Stimulated activated CD4-positive, alpha-beta T cell treated with anti-CD3 and anti-CD28 coated beads, Interleukin-1b, Interleukin-23, amount 100 ng/mL, for 4 hours (primary cell): ENCODE measurements around the gene APBA1.

Source experiments
- DNase-seq, 2 donors: peaks; one replicate each; pipeline ENCODE4 v3.0.0-alpha.2; 2020; ENCODE audit warnings: low read depth in 2 of 2

APBA1 gene

DNA sequence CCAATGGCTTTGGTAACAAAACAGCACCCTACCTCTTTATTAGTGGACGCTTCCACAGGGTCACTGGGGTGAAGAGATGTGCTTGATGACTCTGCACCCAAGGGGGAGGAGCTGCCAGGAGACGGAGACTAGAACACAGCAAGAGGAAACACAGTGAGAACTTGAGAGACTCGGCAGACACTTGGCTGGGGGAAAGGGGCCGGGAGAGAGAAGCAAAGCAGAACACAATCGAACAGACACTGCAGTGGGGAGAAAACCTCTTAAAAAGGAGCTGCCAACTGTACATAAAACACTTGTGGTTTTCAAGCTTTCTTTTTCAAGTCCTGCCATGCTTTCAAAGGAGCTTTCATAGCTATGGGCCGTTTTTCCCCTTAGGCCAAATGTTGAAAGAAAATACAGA lies 196.2 kb downstream of the APBA1 start:
- DNase-seq: no peak

DNA sequence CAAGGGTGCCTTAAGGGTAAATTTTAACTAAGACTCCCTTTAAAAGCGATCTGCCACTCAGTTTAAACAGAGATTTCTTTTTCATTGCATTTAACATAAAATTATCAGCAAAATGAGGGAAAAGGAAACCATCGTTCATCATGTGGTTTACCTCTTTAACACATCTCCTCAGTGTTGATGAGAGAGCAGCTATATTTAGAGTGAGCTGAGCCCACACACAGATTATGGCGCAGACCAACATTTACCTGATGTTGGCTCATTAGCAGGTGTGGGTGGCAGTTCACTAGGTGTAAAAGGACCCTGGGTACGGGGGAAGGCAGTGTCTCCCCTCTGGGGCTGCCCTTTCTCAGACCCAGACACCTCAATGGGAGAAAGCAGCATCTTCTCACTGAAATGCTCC lies 197.3 kb downstream of the APBA1 start:
- no peak for DNase-seq

DNA sequence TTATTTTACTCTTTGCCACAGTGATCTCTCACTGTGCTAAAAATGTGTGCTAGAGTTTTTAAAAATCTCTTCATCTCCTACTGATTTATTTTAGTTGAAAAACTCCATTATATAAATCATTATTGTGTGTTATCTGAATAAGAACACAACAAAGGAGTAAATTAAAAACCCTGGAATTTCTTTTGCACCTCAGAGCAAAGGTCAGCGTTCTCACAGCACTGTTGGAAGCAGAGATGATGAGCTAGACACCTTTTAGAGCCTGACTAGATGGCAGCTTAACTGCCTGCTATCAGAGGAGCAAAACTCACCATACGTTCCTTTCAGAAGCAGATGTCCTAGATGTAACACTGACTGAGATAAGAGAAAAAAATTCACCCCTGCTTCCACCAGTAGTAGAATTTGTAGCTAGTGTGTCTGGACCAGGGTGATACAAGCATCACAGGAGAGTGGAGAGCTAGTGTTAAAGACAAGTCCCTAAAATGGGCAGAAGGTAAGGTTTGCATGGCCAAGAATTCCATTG lies 200.0 kb downstream of the APBA1 start:
- no peak for DNase-seq

DNA sequence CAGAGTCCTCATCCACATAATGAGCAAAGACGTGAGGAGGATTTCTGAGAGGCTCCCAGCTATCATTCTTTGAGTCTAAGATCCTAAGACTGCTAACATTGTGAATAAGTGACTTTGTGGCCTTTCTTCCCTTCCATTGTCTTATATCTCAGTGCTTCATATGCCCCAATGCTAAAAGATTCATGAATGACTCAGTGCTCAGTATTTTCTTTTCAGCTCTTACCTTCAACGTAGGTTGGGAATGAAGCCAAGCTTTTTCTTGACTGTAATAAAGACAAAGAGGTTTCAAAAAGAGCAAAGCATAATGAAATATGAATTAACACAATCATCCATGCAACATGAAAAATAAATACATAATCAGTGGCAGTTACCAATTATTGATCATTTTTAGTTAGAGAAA lies 200.7 kb downstream of the APBA1 start:
- DNase-seq: no peak

DNA sequence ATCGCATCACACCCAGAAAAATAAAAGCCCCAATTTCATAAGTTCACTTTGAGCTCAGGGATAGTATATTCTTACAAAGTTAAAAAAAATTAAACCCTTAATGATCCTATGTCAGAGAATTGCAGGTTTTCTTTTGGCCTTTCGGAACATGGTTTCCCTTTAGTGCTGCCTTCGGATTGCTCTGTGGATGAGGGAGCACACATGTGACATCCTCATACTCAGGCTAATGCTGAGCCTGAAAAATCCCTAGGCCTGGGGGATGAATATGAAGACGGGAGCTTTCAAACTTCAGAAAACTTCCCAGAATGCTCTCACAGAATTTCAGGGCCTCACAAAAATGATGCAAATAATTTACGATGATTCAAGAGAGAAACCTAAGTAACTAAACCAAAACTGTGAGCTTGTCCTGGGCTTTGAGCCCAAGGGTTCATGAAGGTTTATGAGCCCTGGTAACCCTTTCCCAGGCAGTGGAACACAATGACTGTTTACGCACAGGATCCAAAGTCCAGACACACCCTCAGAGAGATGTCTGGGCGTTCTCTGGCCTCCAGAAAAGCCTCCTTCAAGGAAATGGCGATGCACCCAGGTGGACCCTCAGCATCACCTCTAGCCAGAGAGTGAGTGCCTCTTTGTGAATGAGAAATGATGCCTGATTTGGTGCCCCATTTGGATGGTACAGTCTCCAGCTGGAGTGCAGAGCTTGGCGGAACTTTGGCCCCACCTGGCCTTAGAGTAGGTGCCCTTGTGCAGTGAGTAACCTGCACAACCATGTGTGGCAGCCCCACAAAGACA lies 201.8 kb downstream of the APBA1 start:
- no peak for DNase-seq

DNA sequence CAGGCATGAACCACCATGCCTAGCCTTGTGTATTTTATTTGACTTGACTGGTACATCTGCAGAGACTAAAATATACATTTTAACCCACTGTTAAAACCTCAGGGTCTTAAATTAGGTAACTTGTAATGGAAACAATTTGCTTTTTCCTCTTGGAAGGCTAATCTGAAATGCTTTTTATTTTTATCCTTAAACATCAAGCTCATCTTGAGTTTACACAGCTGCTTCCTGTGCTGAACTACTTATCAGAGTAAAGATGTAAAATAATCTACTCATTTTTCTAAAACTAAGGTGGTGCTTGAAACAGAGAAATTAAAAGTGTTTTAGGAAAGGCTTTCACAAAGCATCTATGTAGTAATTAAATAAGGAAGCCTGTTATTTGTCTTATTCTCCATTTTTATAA lies 203.0 kb downstream of the APBA1 start:
- DNase-seq: no peak

DNA sequence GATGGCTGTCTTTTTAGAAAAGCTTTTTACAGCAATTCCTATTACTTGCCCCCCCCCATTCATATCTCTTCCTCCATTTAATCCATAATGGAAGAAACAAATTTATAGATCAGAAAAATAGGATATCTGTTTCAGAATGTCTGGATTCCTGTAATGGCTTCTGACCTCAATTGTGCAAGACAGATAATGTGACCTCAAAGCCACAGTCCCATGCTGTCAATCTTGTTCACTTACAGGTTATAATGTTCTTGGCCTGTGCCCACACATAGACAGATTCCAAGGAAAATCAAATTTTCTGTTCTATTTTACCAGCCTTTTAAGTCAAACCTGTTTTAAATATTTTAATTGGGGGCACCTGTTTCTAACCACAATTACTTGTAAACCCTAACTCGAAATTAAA lies 203.8 kb downstream of the APBA1 start:
- DNase-seq: no peak

DNA sequence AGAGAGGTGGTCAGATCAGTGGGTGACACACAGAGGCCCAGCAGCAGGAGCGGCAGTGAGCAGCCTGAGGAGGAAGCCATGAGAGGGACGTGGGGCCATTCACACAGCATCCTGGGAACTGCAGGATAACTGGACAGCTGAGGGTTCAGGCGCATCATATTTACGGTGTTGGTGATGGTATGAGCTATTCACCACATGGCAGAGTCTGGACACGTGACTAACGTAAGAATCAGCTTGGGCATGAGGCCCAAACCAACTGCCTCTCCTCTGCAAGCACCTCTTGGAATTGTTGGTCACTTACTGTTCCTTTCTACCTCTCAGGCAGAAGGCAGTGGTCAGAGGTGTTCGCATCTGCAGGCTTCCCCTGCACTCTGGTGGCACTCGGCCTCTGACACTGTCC lies 206.0 kb downstream of the APBA1 start:
- DNase-seq: no peak

DNA sequence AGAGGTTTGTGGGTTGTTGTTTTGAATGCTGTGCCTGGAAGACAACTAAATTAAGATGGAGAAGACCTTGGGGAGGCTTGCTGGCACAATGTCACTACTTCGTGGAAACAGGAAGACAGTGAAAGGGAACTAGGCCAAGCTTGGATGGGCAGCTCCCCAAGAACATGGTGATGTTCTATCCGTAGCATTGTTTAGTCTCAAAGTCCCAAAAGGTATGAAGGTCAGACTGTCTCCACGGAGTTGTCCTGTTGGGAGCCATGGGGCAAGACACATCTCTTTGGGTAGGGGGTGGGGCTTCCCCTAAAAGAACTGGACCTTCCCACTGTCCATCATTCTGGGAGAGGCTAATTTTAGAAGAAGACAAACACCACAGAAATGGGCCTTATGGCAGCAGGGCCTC lies 206.7 kb downstream of the APBA1 start:
- no peak for DNase-seq

DNA sequence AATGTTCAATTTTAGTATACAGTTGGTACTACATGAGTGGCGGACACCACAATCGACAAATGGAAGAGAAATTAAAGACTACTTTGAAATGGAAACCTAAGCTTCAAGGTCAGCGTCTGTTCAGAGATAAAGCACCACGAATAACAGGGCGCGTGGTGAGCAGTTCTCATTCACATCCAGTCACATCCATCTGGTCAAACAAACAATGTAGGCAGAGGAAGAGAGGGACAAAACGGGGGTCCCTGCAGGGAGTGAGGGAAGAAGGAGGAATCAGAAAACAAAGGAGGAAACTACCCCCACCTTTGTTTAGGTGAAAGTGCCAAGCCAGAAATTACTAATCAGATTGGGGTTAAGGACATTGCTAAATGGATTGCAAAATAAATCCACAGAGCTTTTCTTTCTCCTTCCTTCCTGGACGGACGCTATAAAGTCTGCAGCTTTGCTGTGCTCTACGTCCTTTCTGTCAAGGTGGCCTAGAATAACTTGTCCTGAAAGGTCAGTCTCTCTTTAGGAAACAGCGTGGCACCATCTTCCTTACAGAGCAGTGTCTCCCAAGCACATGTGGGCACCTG lies 208.6 kb downstream of the APBA1 start:
- no peak for DNase-seq

DNA sequence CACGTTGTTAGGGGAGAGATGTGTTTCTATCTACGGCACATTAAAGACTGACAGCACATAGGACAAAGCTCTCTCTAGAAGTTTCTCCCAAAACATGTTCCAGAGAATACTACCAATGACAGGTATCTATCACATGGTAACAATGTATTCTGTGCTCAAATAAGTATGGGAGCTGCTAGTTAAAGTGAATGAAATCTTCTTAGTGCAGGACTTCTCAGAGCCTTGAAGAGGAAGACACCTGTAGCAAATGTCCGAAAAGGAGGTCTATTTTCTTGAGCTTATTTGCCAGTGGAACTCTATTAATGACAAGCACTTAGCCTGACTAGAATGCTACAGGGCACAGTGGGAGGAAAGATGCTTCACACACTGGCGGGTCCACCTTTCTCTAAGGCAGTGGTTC lies 209.8 kb downstream of the APBA1 start:
- DNase-seq: no peak

DNA sequence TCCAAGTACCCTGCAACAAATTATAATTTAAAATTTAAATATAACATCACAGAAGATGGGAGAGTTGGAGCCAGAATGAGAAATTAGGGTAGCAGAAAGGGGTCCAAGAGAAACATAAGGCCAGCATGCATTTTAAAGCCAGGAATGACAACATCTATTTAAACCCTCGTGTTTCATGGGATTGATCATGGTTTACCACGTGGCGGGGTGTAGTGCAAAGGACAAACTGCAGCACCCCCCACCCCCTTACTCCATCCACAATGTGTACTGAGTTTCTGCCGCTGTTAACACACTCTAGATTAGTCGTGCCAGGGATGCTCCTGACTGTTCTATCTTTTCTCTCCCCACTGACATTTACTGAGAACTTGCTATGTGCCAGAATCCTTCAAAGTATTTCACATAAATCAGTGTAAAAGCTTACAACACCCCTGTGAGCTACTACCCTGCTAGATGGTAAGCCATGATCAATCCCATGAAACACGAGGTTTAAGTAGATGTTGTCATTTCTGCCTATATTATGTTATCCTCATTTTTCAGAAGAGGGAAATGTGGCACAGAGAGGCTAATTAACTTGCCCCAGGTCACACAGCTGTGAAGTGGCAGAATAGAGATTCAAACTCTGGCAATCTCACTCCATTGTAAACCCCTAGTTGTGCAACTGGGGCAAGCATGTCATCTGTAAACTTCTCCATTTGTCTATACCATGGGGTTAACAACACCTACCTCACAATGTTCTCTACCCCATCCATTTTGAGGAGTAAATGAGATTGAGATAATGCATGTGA lies 210.9 kb downstream of the APBA1 start:
- DNase-seq: no peak

DNA sequence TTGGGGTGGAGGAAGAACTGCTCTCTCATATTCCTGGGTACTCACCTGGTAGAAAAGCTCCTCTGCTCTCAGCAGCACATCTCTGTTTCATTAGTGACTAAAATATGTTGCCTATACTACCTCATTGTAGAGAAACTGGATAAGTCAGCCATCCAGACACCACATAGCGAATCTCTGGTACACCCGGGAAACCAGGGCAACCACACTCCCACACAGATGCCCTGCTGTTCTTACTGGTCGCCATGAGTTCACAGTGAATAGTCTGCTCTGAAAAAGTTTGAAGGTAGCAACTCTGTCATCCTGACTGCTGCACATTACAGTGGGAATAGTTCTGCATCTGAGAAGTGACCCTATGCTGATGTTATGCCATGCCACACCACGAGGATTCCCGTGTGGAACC lies 212.2 kb downstream of the APBA1 start:
- no peak for DNase-seq

DNA sequence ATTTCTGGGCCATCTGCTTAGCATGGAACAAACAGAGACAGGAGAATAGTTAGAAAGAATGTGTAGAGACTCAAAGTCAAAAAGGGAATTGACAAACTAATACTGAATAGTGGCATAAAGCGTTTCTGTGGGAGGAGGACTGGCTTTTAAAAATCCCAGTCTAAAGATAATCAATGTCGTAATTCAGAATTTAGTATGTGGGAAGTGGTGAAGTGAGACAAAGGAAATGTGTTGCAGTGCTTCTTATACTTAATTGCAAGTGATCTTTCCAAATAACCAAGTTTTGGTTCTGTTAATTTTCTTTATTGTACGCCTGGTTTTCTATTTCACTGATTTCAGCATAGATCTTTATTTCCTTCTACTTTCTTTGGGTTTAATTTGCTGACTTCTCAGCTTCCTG lies 214.0 kb downstream of the APBA1 start:
- DNase-seq: no peak

DNA sequence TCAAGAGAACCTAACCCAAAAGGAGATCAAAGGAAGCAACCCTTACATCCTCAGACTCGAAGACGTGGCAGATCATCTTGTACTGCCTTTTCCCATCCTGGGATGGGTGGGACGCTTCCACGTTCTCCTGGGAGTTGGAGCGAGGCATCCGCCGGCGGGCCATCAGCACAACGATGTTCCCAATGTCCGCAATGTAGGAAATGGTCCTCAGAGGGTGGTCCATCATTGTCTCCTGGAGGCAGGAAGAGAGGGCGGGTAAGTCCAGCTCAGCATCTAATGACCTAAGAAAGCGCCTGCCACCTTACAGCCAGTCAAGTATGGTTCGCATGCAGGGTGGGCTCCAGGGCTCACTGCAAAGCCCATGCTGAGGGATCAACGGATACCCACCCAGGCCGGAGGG lies 216.0 kb downstream of the APBA1 start:
- no peak for DNase-seq

DNA sequence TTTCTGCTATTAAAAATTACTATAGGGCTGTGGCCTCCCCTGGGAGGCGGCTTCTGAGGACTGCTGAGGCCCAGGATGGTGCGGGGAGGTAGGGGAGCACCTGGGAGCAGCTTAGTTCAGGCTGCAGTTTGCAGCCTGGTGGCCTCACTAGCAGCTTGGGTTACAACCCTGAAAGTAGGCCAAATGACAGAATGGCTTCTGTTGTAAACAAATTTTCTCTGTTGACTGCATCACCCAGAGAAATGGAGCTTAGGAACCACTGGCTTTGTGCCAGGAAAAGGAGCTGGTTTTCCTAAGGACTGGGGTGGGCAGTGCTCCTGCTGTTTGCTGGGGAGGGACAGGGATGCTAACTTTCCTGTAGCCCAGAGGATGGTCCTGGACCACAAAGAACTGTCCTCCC lies 216.9 kb downstream of the APBA1 start:
- no peak for DNase-seq

DNA sequence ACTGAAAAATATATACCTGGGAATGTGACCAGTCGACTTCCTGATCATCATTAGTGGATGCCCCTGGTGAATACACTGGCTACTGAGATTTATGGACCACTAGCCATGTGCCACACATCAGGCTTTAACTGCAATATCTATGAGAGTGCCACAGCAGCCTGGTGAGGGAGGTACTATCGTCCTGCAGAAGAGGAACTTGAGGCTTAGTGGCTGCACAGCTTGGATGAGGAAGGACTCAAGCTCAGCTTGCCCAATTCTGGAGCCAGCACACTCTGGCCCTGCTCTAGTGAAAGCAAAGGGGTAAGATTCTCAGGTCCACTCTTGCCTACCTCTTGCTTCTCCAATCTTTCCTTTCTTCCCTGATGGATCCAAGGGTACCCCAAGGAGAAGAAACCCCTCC lies 217.8 kb downstream of the APBA1 start:
- DNase-seq: no peak

DNA sequence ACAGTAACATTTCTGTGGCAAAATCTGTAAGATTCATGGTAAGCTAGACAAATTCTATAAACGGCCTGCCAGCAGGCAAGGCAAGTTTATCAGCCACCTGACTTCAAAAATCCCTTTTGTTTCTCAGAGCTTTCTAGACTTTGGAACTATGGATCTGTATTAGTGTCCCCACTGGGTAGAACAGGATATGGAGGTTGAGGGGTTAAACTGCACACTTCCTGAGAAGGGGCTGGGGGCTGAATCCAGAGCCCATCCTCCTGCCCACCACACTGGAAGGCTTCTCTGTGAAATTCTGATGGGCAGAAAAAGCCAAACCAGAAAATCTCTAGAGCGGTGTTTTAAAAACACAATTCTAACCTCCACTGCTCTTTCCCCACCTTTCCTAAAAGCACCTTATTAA lies 218.4 kb downstream of the APBA1 start:
- DNase-seq: no peak

DNA sequence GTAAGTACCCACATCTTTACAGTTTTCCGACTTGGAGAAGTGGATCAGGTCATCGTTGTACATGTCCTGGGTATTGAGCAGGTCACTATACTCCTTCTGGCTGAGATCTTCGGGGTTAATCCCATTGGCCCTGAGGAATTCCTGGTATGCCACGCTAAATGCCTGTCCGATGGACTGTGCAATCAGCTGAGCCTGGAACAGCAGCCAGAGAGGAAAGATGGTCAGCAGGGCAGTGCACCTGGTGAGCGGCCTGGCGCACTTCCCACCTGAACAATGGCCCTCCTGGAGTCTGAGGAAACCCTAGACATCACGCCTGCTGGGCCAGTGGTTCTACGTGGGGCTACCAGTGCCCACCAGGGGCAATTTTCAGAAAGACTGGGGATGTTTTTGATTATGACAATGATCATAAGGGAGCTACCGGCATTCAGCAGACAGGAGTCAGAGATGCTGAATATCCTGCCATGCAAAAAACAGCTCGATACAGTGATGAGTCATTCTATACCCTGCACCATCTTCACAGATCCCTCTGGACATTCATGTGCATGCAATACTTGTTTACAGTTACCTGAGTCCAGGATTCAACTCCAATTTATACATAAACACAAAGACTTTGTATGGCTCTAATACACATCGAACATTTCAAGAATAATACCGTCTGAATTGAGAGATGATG lies 219.9 kb downstream of the APBA1 start:
- no peak for DNase-seq

DNA sequence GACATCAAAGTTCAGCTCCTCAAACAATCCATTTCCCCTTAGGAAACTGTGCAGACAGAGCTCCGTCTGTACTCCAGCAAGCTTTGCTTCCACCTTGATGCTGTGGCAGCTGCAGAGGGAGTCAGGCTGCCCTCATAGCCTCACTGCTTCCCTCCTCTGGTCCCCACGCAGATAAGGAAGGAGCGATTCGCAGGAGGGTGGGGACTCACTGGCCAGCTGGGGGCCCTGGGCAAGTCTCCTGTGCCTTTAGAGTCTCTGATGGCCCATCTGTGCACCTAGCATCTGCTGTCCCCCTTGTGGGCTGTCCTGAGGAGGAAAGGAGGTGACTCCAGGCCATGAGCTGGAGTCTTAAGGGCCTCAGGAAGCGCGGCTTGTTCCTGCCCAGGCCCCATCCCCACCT lies 225.7 kb downstream of the APBA1 start:
- DNase-seq: no peak

DNA sequence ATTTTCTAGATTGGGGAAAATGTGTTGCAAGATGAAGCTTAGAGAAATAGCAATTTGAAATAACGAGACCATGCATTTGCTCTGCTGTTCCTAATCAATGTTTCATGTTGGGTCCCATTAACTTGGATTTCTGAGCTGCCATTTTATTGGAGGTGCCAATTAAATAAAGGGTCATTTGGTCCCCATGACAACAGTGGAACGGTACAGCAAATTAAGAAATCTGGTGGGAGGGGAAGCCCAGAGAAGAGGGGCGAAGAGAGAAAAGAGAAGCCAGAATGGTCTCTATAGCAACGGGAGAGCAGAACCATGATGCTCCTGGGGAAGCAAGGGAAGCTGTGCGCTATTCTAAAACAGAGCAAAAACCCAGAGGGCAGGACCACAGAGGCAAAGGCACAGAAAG lies 226.9 kb downstream of the APBA1 start:
- DNase-seq: no peak

DNA sequence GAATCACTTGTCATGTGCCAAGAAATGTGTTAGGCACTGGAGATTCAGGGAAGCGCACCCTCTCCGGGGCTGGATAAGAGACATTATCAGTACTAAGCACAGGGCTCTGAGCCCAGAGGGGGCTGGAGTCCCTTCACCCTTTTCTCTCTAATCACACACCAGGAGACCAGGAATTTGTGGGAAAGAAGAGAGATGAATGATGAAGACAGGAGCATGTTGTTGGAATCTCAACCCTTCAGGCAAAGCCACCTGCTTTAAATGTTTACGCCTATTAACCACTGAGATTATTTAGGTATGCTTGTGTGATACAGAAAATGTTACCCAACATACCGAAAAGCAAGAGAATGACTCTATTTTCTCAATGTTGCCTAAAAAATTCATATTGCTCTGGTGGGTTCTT lies 227.4 kb downstream of the APBA1 start:
- no peak for DNase-seq
